Thoracic aorta (tissue), 2 donors: Measurements from ENCODE around the gene YOD1. TPM values are rescaled to one million over a fixed set of nuclear protein-coding genes. Genes with fewer than 3 reads are reported as not detected.

Source experiments
- ATAC-seq: fragments of 150-250 bp; one replicate; pipeline ENCODE4 v1.8.0; 2017; ENCODE audit warnings: low read depth; ENCODE audit not compliant: insufficient number of reproducible peaks, low FRiP score
- DNase-seq: peaks from one replicate; pipeline ENCODE4 v3.0.0-alpha.2; 2020; ENCODE audit warnings: low spot score
- H3K27ac ChIP-seq, 2 donors: fragments of 200-600 bp; sonication (generic); 1 replicate in 1 of 2; 2 replicates in 1 of 2; pipeline ENCODE4 v1.5.1; 2016; ENCODE audit warnings: mild to moderate bottlenecking in 2 of 2, moderate library complexity in 2 of 2
- H3K27me3 ChIP-seq: fragments of 200-600 bp; sonication (generic); replicated peaks from 2 replicates; pipeline ENCODE4 v1.6.0; 2016; ENCODE audit warnings: mild to moderate bottlenecking; ENCODE audit not compliant: insufficient read depth
- H3K36me3 ChIP-seq: fragments of 200-600 bp; sonication (generic); one replicate; pipeline ENCODE4 v1.5.1; 2016
- H3K4me1 ChIP-seq, 2 donors: fragments of 200-600 bp; sonication (generic); 1 replicate in 1 of 2; 2 replicates in 1 of 2; pipeline versions ENCODE4 v1.5.1 to v1.6.0; 2016; ENCODE audit warnings: low read depth in 2 of 2, mild to moderate bottlenecking in 1 of 2; ENCODE audit not compliant: control insufficient read depth in 1 of 2
- H3K4me3 ChIP-seq: fragments of 200-600 bp; sonication (generic); 2 replicates; pipeline ENCODE4 v1.5.1; 2016; ENCODE audit warnings: mild to moderate bottlenecking
- H3K9me3 ChIP-seq: fragments of 200-600 bp; sonication (generic); 2 replicates; pipeline ENCODE4 v1.5.1; 2016
- CTCF ChIP-seq: fragments of 200-600 bp; sonication (generic); IDR thresholded peaks from one replicate; pipeline ENCODE4 v1.5.1; 2019; ENCODE audit warnings: antibody characterized with exemption
- total RNA-seq, 2 donors: library from RNA; depleted of rRNA; stranded (reverse); fragments of >200 nt; gene quantifications; one replicate each; pipeline versions ENCODE4 v1.1.0 to v1.2.3, GENCODE V29; 2016

YOD1 gene
- total RNA-seq, 2 donors from 2014 or later = 3.8 to 8.4 TPM

- no peaks in the 10 kb centered on the region for H3K27me3 ChIP-seq
- H3K9me3 ChIP-seq = no peaks in the 10 kb centered on the region
- no peaks in the 10 kb centered on the region for H3K36me3 ChIP-seq
- no peak for DNase-seq
- no peak overlapping the region for H3K27ac ChIP-seq
- H3K4me1 ChIP-seq = peaks cover 0 to 10% of the 10 kb centered on the region in 2 donors
- TF ChIP-seq CTCF = no peak
- no peak for ATAC-seq
- H3K4me3 ChIP-seq = no peak overlapping the region
Observed at GRCh38 chr1:207017615-207018559, 33.1 kb downstream of the YOD1 start.

GRCh38 chr1:207015791-207016190 is 35.2 kb downstream of the YOD1 start:
- Histone ChIP-seq H3K27ac (no peak overlapping the region), H3K4me1 (peaks cover 0 to 10% of the 10 kb centered on the region in 2 donors), H3K9me3 (no peaks in the 10 kb centered on the region), H3K27me3 (no peaks in the 10 kb centered on the region), H3K36me3 (no peaks in the 10 kb centered on the region), H3K4me3 (no peak overlapping the region)
- DNase-seq (no peak), ATAC-seq (no peak)
- TF ChIP-seq CTCF = no peak

- H3K36me3 ChIP-seq = no peaks in the 10 kb centered on the region
- no peaks in the 10 kb centered on the region for H3K9me3 ChIP-seq
- no peak overlapping the region for H3K27ac ChIP-seq
- no peak overlapping the region for H3K4me3 ChIP-seq
- DNase-seq (no peak), ATAC-seq (no peak)
- no peaks in the 10 kb centered on the region for H3K27me3 ChIP-seq
- no peak for TF ChIP-seq CTCF
- H3K4me1 ChIP-seq = peaks cover 0 to 10% of the 10 kb centered on the region in 2 donors
Observed at GRCh38 chr1:207014728-207015127, 36.3 kb downstream of the YOD1 start.

- TF ChIP-seq CTCF = no peak
- no peaks in the 10 kb centered on the region for H3K9me3 ChIP-seq
- H3K4me1 ChIP-seq = peaks cover 0 to 9% of the 10 kb centered on the region in 2 donors
- no peak overlapping the region for H3K27ac ChIP-seq
- no peaks in the 10 kb centered on the region for H3K36me3 ChIP-seq
- H3K27me3 ChIP-seq = no peaks in the 10 kb centered on the region
- DNase-seq (no peak), ATAC-seq (no peak)
- no peak overlapping the region for H3K4me3 ChIP-seq
Observed at GRCh38 chr1:207013321-207014085, 37.5 kb downstream of the YOD1 start.

- H3K4me1 ChIP-seq = no peaks in the 10 kb centered on the region
- no peak overlapping the region for H3K27ac ChIP-seq
- no peak for ATAC-seq
- no peak for DNase-seq
- no peak overlapping the region for H3K4me3 ChIP-seq
- no peaks in the 10 kb centered on the region for H3K9me3 ChIP-seq
- no peak for TF ChIP-seq CTCF
- H3K36me3 ChIP-seq = no peaks in the 10 kb centered on the region
- H3K27me3 ChIP-seq = no peaks in the 10 kb centered on the region
Observed at GRCh38 chr1:207010726-207011125, 40.3 kb downstream of the YOD1 start.
